Measurements from ENCODE around the gene C22orf42. TPM values are rescaled to one million over a fixed set of nuclear protein-coding genes. Genes with fewer than 3 reads are reported as not detected.
"Not testable (repeated sequence)": the region's sequence is repeated elsewhere in the genome, so short reads cannot be mapped to it uniquely, and the experiment has no call there.

The C22orf42 gene
- total and polyA plus RNA-seq, 2 donors (not counting 1 experiment from before 2014, with no cell fraction given) = not detected

DNA sequence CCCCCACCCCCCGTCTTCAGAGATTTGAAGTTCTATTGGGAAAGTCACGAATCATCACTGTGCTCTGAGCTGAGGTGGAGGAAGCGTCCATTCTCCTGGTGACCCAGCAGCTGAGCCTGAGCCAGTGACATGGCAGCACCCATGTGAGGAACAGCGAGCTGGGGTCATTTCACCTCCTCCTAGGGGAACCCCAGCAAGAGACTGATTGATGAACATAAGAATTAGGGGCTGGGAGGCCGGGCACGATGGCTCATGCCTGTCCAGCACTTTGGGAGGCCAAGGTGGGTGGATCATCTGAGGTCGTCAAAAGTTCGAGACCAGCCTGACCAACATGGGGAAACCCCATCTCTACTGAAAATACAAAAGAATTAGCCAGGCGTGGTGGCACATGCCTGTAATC lies 34.2 kb upstream of the C22orf42 start:
- POLR2A ChIA-PET; H4K20me1 ChIP-seq (ENCODE audit: control insufficient read depth, insufficient read depth, low read length, poor library complexity, severe bottlenecking); H3K27ac Mint-ChIP-seq; ATAC-seq (ENCODE audit: low read depth); H3K4me3 ChIP-seq (ENCODE audit: control extremely low read depth in 1 of 5, extremely low read depth in 1 of 5, insufficient read depth in 1 of 5, low read depth in 2 of 5, low read length in 4 of 5); H3K9ac ChIP-seq (ENCODE audit: low read length); H3K9me3 ChIP-seq (ENCODE audit: control extremely low read depth in 1 of 3, control insufficient read depth in 2 of 3, insufficient read depth in 1 of 3, low read length in 2 of 3); DNase-seq; H3K36me3 ChIP-seq (replicated peaks in 1 of 2; ENCODE audit: control extremely low read depth in 1 of 2, control insufficient read depth in 1 of 2, extremely low read depth in 1 of 2, insufficient read depth in 2 of 2, low read length in 1 of 2); CTCF ChIA-PET; H3K27me3 ChIP-seq (replicated peaks in 1 of 4; ENCODE audit: control extremely low read depth in 1 of 4, control insufficient read depth in 3 of 4, insufficient read depth in 4 of 4, low read length in 3 of 4); H3K79me2 ChIP-seq (ENCODE audit: control insufficient read depth, insufficient read depth, low read length); H3K4me3 Mint-ChIP-seq; H3K4me1 Mint-ChIP-seq; H3K27ac ChIP-seq (ENCODE audit: low read length in 2 of 2); H2AFZ ChIP-seq (ENCODE audit: insufficient read depth, low read depth, low read length, poor library complexity, severe bottlenecking); H3K4me1 ChIP-seq (ENCODE audit: control insufficient read depth in 2 of 2, insufficient read depth in 2 of 2, low read length in 2 of 2); H3K4me2 ChIP-seq (replicated peaks; ENCODE audit: low read depth, low read length, poor library complexity, severe bottlenecking); intact Hi-C loops (cut with micrococcal nuclease); H3K9me3 Mint-ChIP-seq (ENCODE audit: insufficient read depth): not testable (repeated sequence)
- peaks cover 28% of the 10 kb centered on the region for H3K27me3 Mint-ChIP-seq
- 70% methylated on average over 4 of the region's 9 CpGs for WGBS (ENCODE audit: insufficient coverage)

DNA sequence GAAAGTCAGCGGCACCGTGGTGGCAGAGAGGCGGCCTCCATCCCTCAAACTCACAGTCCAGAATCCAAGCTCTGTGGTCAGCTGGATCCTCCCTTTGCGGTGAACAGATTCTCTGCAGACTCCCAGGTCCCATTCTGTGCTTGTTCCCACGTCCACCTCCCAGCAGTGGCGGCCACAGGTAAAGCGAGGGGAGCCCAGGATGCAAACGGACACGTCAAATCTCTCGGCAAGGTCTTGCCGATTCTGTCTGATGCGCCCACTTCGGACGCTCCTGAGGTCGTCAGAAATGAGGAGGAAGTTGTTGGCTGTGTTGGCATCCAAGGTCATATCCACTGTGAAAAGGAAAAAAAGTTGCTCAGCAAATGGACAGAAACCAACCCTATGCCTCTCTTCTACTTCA lies 31.9 kb upstream of the C22orf42 start:
- CTCF ChIA-PET; H3K27ac ChIP-seq (ENCODE audit: low read length in 2 of 2); H3K9ac ChIP-seq (ENCODE audit: low read length); POLR2A ChIA-PET; H3K9me3 Mint-ChIP-seq (ENCODE audit: insufficient read depth); H4K20me1 ChIP-seq (ENCODE audit: control insufficient read depth, insufficient read depth, low read length, poor library complexity, severe bottlenecking); ATAC-seq (ENCODE audit: low read depth); H3K4me1 Mint-ChIP-seq; intact Hi-C loops (cut with micrococcal nuclease); H3K4me3 ChIP-seq (ENCODE audit: control extremely low read depth in 1 of 5, extremely low read depth in 1 of 5, insufficient read depth in 1 of 5, low read depth in 2 of 5, low read length in 4 of 5); H3K4me2 ChIP-seq (replicated peaks; ENCODE audit: low read depth, low read length, poor library complexity, severe bottlenecking); H3K4me3 Mint-ChIP-seq; H3K36me3 ChIP-seq (replicated peaks in 1 of 2; ENCODE audit: control extremely low read depth in 1 of 2, control insufficient read depth in 1 of 2, extremely low read depth in 1 of 2, insufficient read depth in 2 of 2, low read length in 1 of 2); H3K9me3 ChIP-seq (ENCODE audit: control extremely low read depth in 1 of 3, control insufficient read depth in 2 of 3, insufficient read depth in 1 of 3, low read length in 2 of 3); H3K79me2 ChIP-seq (ENCODE audit: control insufficient read depth, insufficient read depth, low read length); H3K27me3 ChIP-seq (replicated peaks in 1 of 4; ENCODE audit: control extremely low read depth in 1 of 4, control insufficient read depth in 3 of 4, insufficient read depth in 4 of 4, low read length in 3 of 4); H2AFZ ChIP-seq (ENCODE audit: insufficient read depth, low read depth, low read length, poor library complexity, severe bottlenecking); H3K4me1 ChIP-seq (ENCODE audit: control insufficient read depth in 2 of 2, insufficient read depth in 2 of 2, low read length in 2 of 2); H3K27ac Mint-ChIP-seq; DNase-seq: not testable (repeated sequence)
- peaks cover 32% of the 10 kb centered on the region for H3K27me3 Mint-ChIP-seq
- 97% methylated on average over 11 of the region's 15 CpGs for WGBS (ENCODE audit: insufficient coverage)

DNA sequence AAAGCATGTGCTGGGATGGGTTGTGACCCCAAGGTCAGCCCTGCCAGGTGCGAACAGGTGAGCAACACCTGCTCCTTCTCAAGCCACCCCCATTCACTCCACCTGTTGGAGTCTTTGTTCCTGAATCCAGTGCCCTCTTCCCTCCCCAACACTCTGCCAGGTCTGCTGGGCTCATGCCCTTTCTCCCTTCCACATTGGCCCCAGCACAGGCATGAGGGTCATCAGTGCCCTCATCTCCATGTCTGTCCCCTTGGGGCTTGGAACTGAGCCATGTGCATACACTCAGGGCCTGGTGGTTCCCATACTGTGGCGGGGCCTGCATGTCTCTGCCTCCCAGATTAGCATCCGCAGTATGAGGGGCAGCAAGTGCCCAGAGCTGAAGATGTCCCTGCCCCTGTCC lies 26.7 kb upstream of the C22orf42 start:
- 95% methylated on average over 3 of the region's 3 CpGs for WGBS (ENCODE audit: insufficient coverage)
- intact Hi-C loops (cut with micrococcal nuclease) = no loop called here
- POLR2A ChIA-PET = no interaction called here

More for the DNA sequence above, 26.7 kb upstream of the C22orf42 start:
- H3K27ac ChIP-seq (ENCODE audit: low read length in 2 of 2) = no peak overlapping the region
- H4K20me1 ChIP-seq (ENCODE audit: control insufficient read depth, insufficient read depth, low read length, poor library complexity, severe bottlenecking) = no peaks in the 10 kb centered on the region
- no peak overlapping the region for H3K9ac ChIP-seq (ENCODE audit: low read length)
- Mint-ChIP-seq H3K27me3 (peaks cover 26% of the 10 kb centered on the region), H3K27ac (no peak overlapping the region), H3K9me3 (ENCODE audit: insufficient read depth) (no peaks in the 10 kb centered on the region), H3K4me1 (no peaks in the 10 kb centered on the region), H3K4me3 (no peak overlapping the region)
- H3K36me3 ChIP-seq (replicated peaks in 1 of 2; ENCODE audit: control extremely low read depth in 1 of 2, control insufficient read depth in 1 of 2, extremely low read depth in 1 of 2, insufficient read depth in 2 of 2, low read length in 1 of 2) = no peaks in the 10 kb centered on the region
- no peak overlapping the region for H3K4me3 ChIP-seq (ENCODE audit: control extremely low read depth in 1 of 5, extremely low read depth in 1 of 5, insufficient read depth in 1 of 5, low read depth in 2 of 5, low read length in 4 of 5)
- H2AFZ ChIP-seq (ENCODE audit: insufficient read depth, low read depth, low read length, poor library complexity, severe bottlenecking) = no peak overlapping the region
- no peak for DNase-seq
- H3K4me1 ChIP-seq (ENCODE audit: control insufficient read depth in 2 of 2, insufficient read depth in 2 of 2, low read length in 2 of 2) = no peaks in the 10 kb centered on the region
- H3K27me3 ChIP-seq (replicated peaks in 1 of 4; ENCODE audit: control extremely low read depth in 1 of 4, control insufficient read depth in 3 of 4, insufficient read depth in 4 of 4, low read length in 3 of 4) = peaks cover 0 to 3% (median 2%) of the 10 kb centered on the region in 4 experiments
- ATAC-seq (ENCODE audit: low read depth) = no peak
- no peaks in the 10 kb centered on the region for H3K9me3 ChIP-seq (ENCODE audit: control extremely low read depth in 1 of 3, control insufficient read depth in 2 of 3, insufficient read depth in 1 of 3, low read length in 2 of 3)
- H3K79me2 ChIP-seq (ENCODE audit: control insufficient read depth, insufficient read depth, low read length) = no peaks in the 10 kb centered on the region
- CTCF ChIA-PET = no interaction called here
- H3K4me2 ChIP-seq (replicated peaks; ENCODE audit: low read depth, low read length, poor library complexity, severe bottlenecking) = no peak overlapping the region
- TF ChIP-seq EZH2 (IDR thresholded peaks at IDR 0.05; ENCODE audit: borderline replicate concordance, insufficient read depth, low read depth, low read length, poor library complexity, severe bottlenecking) = no peak
- TF ChIP-seq, protein P1, sequence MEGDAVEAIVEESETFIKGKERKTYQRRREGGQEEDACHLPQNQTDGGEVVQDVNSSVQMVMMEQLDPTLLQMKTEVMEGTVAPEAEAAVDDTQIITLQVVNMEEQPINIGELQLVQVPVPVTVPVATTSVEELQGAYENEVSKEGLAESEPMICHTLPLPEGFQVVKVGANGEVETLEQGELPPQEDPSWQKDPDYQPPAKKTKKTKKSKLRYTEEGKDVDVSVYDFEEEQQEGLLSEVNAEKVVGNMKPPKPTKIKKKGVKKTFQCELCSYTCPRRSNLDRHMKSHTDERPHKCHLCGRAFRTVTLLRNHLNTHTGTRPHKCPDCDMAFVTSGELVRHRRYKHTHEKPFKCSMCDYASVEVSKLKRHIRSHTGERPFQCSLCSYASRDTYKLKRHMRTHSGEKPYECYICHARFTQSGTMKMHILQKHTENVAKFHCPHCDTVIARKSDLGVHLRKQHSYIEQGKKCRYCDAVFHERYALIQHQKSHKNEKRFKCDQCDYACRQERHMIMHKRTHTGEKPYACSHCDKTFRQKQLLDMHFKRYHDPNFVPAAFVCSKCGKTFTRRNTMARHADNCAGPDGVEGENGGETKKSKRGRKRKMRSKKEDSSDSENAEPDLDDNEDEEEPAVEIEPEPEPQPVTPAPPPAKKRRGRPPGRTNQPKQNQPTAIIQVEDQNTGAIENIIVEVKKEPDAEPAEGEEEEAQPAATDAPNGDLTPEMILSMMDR (IDR thresholded peaks at IDR 0.05) = no peak
